ENCODE measurements around the gene PKN1.
"Not testable (repeated sequence)": the region's sequence is repeated elsewhere in the genome, so short reads cannot be mapped to it uniquely, and the experiment has no call there.

Gene PKN1

GRCh38 chr19:14432791-14433553, at the start of gene PKN1:
Gene PKN1, plus strand, starts transcription at chr19:14433306. Its CDS starts 216 bp downstream, at chr19:14433522.
- DNase-seq (ENCODE audit: low read depth) = no peak

GRCh38 chr19:14383661-14384555, 49.2 kb upstream of the PKN1 start:
- DNase-seq (ENCODE audit: low read depth) = no peak

GRCh38 chr19:14385492-14385891, 47.6 kb upstream of the PKN1 start:
- no peak for DNase-seq (ENCODE audit: low read depth)

GRCh38 chr19:14390548-14390947, 42.6 kb upstream of the PKN1 start:
- no peak for DNase-seq (ENCODE audit: low read depth)

GRCh38 chr19:14391156-14391821, 41.8 kb upstream of the PKN1 start:
- no peak for DNase-seq (ENCODE audit: low read depth)

- no peak for DNase-seq (ENCODE audit: low read depth)
These were observed 39.8 kb upstream of the PKN1 start for GRCh38 chr19:14393329-14393728.

- no peak for DNase-seq (ENCODE audit: low read depth)
These were observed 38.9 kb upstream of the PKN1 start for GRCh38 chr19:14394167-14394566.

- DNase-seq (ENCODE audit: low read depth) = no peak
These were observed 37.8 kb upstream of the PKN1 start for GRCh38 chr19:14395262-14395661.

GRCh38 chr19:14395710-14396336, 37.3 kb upstream of the PKN1 start:
- no peak for DNase-seq (ENCODE audit: low read depth)

- not testable (repeated sequence) for DNase-seq (ENCODE audit: low read depth)
These were observed 36.4 kb upstream of the PKN1 start for GRCh38 chr19:14396730-14397129.

GRCh38 chr19:14397168-14397567, 35.9 kb upstream of the PKN1 start:
- not testable (repeated sequence) for DNase-seq (ENCODE audit: low read depth)

- no peak for DNase-seq (ENCODE audit: low read depth)
These were observed 32.1 kb upstream of the PKN1 start for GRCh38 chr19:14400951-14401431.

- DNase-seq (ENCODE audit: low read depth) = no peak
These were observed 31.5 kb upstream of the PKN1 start for GRCh38 chr19:14401468-14402195.

- DNase-seq (ENCODE audit: low read depth) = no peak
These were observed 30.6 kb upstream of the PKN1 start for GRCh38 chr19:14402332-14403144.

- DNase-seq (ENCODE audit: low read depth) = not testable (repeated sequence)
These were observed 29.8 kb upstream of the PKN1 start for GRCh38 chr19:14403145-14403930.

- no peak for DNase-seq (ENCODE audit: low read depth)
These were observed 28.8 kb upstream of the PKN1 start for GRCh38 chr19:14404312-14404711.

- no peak for DNase-seq (ENCODE audit: low read depth)
These were observed 27.7 kb upstream of the PKN1 start for GRCh38 chr19:14405380-14405757.

GRCh38 chr19:14405758-14406644, 27.1 kb upstream of the PKN1 start:
- no peak for DNase-seq (ENCODE audit: low read depth)
